H54 (cell line): ENCODE measurements around the gene C15orf61.

Experiments
- DNase-seq: peaks from one replicate; pipeline ENCODE4 v3.0.0; 2011; ENCODE audit warnings: low spot score, mixed read lengths; ENCODE audit not compliant: insufficient read length
- FAIRE-seq: peaks from 3 replicates; lab custom pipeline; 2011; peaks lifted over from hg19 to GRCh38; lab: Jason Lieb, UNC
- POLR2A ChIP-seq: IDR thresholded peaks from 2 replicates; pipeline ENCODE4 v1.6.1; 2011; ENCODE audit warnings: low read depth, mild to moderate bottlenecking, low read length

Gene C15orf61

DNA sequence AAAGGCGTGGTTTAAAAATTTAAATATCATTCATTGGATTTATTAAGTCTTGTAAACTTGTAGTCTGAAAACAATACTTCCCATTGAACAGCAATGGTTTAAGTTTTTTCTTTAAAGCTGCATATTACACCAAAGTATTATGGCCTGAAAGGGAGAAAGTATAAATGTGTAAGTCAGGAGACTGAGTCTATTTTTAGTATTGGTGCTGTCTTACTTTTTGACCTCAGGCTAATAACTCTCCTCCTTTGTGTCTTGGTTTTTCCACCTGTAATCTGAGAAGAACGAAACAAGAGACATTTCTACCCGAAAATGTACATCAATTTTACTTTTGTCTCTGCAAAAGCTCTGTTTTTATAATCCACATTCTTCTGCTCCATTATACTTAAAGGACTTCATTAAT, 7.6 kb downstream of the C15orf61 start:
- FAIRE-seq (no peak), DNase-seq (no peak)
- TF ChIP-seq POLR2A = no peak

DNA sequence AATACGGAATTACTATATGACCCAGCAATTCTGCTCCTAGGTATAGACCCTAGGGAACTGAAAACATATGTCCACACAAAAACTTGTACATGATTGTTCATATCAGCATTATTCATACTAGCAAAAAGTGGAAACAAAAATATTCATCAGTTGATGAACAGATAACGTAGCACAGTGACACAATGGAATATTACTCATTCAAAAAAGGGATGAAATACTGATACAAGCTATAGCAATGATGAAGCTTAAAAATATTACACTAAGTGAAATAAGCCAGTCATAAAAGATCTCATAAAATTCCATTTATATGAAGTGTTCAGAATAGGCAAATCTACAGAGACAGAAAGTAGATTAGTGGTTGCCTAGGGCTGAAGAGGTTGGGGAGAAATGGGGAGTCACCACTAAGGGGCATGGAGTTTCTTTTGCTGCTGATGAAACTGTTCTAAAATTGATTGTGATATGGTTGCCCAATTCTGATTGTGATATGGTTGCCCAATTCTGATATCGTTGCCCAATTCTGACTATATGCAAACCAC, 10.5 kb downstream of the C15orf61 start:
- peak; percentile 86 for FAIRE-seq

DNA sequence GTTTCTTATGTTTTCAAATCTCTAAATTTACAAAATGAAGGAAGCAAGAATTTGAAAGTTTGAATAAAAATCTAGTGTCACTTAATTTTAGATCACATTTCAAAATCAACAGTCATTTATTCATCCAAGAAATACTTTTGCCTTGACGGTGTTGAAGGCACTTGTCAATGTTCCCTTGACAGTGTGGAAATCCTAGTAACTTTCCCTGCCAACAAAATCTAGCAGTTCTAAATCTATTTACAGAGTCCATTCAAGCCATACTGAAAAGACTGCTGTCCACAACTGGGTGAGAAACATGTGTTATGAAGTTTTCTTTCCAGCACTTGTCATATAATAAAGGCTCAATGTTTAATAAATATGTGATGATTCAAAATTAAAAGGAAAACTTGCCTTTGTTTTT, 12.9 kb downstream of the C15orf61 start:
- no peak for FAIRE-seq
- no peak for DNase-seq
- TF ChIP-seq POLR2A = no peak

More for the DNA sequence above, 10.5 kb downstream of the C15orf61 start:
- DNase-seq = no peak
- TF ChIP-seq POLR2A = no peak

DNA sequence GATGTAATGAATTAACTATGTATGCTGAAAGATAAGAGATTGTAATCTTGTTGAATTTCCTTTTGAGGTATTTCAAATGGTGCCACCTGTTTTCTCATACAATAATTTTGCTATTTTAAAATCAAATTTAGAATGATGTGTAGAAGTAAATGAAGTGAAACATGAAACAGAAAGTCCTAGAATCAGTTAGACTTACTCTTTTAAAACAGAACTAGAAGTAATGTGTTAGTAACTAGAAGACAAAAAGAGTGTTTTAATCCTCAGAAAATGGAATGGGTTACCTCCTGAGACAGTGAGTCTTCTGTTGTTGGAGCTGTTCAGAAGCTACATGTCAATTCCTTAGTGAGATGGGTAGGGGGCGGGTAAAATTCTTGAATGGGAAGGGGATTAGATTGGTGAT, 13.4 kb downstream of the C15orf61 start:
- DNase-seq = no peak
- FAIRE-seq = no peak
- TF ChIP-seq POLR2A = no peak

DNA sequence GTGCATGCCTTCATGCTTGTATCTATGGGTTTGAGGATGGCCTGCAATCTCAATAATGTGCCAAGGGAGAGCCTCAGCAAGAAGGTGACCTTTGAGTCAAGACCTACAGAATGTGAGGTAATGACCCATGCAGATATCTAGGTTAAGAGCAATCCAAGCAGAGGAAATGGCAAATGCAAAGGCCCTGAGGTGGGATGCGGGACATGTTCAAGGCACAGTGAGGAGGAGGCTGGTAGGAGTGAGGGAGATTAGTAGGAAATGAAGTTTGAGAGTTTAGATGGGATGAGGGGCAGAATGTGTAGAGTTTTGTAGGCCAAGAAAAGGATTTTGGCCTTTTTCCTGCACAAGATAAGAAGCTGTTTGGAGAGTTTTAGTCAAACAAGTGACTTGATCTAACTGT, 16.8 kb downstream of the C15orf61 start:
- no peak for DNase-seq
- no peak for TF ChIP-seq POLR2A
- no peak for FAIRE-seq

DNA sequence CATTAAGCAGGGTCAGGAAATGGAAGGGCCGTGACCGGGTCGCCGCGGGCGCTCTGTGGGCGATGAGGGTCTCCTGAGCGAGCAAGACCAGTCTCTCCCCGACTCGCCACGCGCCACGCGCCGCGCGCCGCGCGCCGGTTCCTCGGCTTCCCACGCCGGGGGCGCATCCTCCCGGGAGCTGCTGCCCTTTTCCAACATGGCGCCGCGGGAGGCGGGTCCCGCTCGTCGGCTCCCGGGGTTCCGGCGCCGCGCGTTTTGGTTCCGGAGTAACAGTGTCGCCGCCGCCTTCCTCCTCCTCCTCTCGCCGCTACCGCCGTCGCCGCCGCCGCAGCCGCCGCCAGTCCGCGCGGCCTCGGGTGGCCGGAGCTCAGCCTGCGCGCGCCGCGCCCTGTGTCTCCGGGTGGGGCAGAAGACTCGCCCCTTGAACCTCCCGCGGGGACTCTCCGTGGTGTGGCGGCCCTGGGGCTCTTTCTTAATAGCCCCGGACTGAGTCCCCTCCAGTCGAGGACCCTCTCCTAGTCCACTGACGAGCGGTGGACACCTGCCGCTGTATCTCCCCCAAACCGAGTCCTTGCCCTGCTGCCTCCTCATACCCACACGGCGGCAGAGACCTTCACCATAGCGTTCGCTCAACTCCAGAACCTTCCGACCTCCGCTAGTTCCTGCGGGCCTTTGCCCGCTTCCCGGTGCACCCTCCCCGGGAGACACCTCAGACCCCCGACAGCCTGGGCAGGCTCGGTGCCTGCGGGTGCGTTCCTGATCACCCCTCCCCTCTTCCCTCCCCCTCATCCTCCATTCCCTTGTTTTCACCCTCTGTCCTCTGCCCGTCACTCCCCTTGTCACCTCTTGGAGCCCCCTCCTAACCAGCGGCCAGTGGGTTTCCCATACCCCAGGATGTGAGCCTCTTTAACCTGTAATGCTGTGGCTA, 21.8 kb downstream of the C15orf61 start, which contains the start of gene MAP2K5:
MAP2K5 (plus strand) TSS at position 284 of the 928 bp plus-strand sequence; CDS start at position 917, 633 bp downstream.
- TF ChIP-seq POLR2A = peak; percentile 63
- FAIRE-seq (no peak), DNase-seq (peak; percentile 44)

DNA sequence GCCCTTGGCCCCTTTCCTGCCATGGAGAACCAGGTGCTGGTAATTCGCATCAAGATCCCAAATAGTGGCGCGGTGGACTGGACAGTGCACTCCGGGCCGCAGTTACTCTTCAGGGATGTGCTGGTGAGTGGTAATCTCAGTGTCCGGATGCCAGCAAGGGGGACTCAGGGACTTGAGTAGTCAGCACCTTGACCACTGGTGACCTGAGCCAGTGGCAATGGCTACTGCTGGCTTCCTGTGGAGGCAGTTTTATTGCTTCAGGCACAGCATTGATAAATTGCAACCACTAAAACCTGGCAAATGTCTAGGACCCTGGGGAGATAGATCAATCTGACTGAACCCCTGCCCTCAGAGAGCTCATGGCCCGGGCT, 22.4 kb downstream of the C15orf61 start:
- FAIRE-seq (no peak), DNase-seq (no peak)
- TF ChIP-seq POLR2A = no peak

DNA sequence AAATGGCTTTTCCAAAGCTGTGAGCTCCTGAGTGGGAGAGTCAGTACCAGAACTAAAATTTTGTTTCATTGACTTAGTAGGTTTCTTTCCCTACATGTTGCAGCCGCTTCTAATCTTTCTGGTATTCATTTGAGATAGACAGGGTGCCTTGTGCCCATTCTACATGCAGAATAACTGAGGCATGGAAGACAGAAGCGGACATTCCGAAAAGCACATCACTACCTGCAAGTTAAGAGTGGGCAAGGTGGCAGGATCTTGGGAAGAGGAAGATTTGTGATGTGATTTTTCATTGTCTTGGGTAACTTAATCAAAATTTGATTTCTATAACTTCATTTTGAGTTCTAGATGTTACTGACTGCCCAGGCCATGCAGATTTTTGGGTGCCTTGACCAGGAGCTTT, 23.5 kb downstream of the C15orf61 start:
- TF ChIP-seq POLR2A = no peak
- no peak for FAIRE-seq

DNA sequence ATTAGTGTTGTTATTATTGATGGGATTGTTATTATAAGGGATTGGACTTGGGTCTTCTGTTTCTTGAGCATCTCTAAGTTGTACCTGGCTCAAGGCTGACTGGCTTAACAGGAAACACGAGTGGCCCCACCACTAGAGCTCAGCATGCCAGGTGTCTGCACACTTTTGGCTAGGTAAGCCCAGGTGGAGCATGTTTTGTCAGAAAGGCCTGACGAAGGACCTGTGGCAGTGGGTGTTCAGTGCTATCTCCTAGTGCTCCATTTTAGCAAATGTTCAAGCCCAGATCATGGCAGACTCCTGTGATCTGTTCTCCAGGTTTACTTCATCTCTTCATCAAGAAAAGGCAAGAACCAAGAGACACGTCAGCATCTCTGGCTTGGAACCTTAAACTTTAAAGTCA, 24.9 kb downstream of the C15orf61 start:
- TF ChIP-seq POLR2A = no peak
- DNase-seq (no peak), FAIRE-seq (no peak)

More for the DNA sequence above, 23.5 kb downstream of the C15orf61 start:
- DNase-seq = no peak

DNA sequence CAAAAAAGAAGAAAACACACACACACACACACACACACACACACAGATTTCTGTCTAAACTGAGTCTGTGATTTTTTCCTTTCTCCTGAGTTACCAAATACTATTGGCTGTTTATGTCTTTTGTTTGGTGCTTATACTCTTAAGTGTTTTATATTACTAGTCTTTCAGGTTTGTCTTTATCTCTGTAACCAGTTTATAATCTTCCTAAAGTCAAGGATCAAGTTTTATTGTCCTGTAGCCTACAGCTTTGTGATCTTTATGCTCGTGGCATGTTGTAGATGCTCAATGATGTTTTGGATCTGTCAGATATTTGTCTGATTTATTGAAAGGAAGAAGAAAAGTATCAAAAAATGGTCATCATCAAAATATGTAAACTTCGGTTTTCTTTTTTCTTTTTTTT, 26.1 kb downstream of the C15orf61 start:
- FAIRE-seq (no peak), DNase-seq (no peak)
- no peak for TF ChIP-seq POLR2A

DNA sequence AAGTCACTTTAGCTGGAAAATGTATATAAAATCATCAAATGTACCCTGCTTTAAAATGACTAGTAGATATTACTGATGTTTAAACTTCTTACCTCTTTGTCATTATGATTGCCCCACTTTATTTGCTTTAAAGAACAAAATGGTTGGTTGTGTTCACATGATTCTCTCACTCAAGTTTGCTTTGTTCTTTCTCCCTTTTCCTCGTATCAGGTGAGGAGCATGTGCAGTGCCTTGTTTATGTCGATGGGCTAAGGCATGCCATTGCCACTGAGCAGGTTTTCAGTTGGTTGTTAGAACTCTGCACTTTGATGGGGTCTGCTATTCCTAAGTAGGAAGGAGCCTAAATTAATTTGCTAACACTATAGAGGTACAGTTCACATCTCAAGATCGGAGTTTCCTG, 26.9 kb downstream of the C15orf61 start:
- TF ChIP-seq POLR2A = no peak
- DNase-seq (no peak), FAIRE-seq (no peak)

DNA sequence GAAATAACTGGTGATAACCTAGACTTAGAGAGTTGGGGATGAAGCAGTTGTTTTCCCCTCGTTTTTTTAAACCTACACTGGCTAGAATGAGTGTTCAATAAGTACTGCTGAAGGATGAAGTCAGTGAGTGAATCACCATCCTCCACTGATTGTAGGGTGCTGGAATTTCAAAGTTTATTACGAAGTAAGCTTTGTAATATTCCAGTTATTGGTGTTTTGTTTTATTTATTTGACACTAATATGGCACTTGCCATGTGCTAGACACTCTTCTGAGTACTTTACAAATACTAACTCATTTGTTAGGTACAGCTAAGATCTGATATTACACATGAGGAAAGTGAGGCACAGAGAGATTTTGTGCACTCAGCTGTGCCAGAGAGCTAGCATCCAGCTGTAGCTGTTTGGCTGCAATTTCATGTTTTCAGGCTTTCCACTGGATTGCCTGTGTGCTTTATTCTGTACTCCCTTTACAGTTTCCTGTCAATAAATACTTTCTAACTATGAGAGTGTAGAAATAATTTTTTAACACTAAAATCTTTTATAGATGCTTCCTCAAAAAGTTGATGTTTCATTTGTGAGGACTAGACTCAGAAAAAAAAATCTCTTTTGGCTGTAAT, 27.4 kb downstream of the C15orf61 start:
- TF ChIP-seq POLR2A = no peak
- no peak for FAIRE-seq
- DNase-seq = no peak

DNA sequence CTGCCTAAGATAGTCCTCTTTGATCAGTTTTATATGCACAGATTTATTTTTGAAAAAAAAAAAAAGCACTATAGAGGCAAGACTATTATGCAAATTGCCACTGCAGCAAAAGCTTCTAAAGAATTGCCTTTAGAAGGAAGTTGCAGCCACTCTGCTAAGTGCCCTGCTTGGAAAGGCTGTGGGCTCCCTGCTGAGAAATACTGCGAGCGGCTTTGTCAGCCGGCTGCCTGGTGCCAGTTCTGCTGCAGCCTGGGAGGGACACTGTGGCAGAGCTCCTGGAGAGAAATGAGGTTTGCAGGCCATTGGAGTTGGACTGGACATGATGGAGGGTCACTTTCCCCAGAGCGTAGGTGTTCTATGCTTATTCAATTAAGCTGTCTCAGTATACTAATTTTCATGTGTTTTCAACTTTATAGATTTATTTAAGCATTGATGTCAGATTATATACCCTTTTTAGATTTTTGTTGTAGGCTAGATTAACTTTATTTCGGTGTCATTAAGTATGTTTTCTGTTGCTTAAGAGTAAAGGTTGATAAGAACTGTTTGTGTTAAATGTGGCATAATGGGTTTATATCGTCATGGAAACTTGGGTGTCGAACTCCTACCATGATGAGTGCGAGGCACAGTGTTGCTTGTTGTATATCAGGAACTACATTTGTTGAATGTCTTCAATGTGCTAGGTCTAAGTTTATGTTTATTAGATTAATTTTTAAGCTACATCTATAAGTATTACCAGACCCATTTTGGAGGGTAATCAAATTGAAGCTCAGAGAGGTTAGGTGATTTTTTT, 28.1 kb downstream of the C15orf61 start:
- TF ChIP-seq POLR2A = no peak
- no peak for DNase-seq
- peak; percentile 53 for FAIRE-seq

DNA sequence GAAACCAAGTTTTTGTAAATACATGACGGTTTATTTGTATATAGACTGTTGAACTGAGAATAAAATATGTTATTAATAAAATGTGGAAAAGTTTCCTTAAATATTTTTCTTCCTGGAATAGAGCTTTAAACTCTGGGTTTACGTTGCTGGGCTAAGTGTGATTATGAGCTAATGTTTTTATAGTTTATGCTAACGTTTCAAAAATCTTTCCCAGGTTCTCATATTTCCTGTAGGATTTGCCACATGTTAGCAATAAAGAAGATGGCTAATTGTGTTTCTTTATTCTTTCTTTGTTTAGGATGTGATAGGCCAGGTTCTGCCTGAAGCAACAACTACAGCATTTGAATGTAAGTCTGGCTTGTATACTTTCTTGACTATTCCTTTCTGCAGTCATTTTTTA, 28.8 kb downstream of the C15orf61 start:
- FAIRE-seq (no peak), DNase-seq (no peak)
- no peak for TF ChIP-seq POLR2A

DNA sequence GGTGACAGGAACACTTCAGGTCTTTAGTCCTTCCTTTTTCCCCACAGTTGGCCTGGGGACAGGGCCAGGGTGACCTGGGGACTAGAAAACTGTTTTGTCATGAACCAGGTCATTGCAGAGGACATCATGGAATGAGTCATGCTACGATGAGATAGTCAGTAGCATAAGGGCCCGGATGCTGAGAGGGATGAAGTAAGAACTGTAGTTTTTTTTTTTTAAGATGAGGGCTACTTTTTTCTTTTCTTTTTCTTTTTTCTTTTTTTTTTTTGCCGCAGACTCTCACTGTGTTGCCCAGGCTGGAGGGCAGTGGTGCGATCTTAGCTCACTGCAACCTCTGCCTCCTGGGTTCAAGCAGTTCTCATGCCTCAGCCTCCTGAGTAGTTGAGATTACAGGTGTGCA, 29.6 kb downstream of the C15orf61 start:
- no peak for DNase-seq
- no peak for TF ChIP-seq POLR2A

More for the DNA sequence above, 29.6 kb downstream of the C15orf61 start:
- no peak for FAIRE-seq
